Measurements from ENCODE around the gene ALDH1L2.

GRCh38 chr12:105113094-105113493, 28.8 kb upstream of the ALDH1L2 start:
- no peak for TF ChIP-seq EZH2 (IDR thresholded peaks at IDR 0.05; ENCODE audit: borderline replicate concordance, low read length)
- TF ChIP-seq CTCF (IDR thresholded peaks at IDR 0.05; ENCODE audit: low read length): no peak
